HCT116 (cell line): ENCODE results near the gene HEMK1. TPM values are rescaled to one million over a fixed set of nuclear protein-coding genes. Genes with fewer than 3 reads are reported as not detected.

Experiments used
- ATAC-seq: fragments of 200-7000 bp; cut with Tn5 transposase; 2 replicates; pipeline ENCODE4 v1.9.1; 2020; ENCODE audit warnings: mild to moderate bottlenecking, moderate library complexity
- BruUV-seq: library from RNA; stranded (reverse); fragments of 400-500 nt; replicated peaks from 2 replicates; lab custom pipeline; 2021; lab: Mats Ljungman, UMichigan
- CTCF ChIA-PET: fragments of 300-600 bp; sonication (Branson Sonifier 250); formaldehyde crosslinking; loops from one replicate; lab custom pipeline; 2021; ENCODE audit warnings: antibody characterized with exemption; lab: Charles Lee
- POLR2A ChIA-PET: fragments of 300-600, 350-600 bp; sonication (Branson Sonifier 250); formaldehyde crosslinking; loops from one replicate; lab custom pipeline; 2021; ENCODE audit warnings: antibody characterized with exemption; lab: Charles Lee
- RAD21 ChIA-PET, 2 experiments: fragments of 300-600 bp; sonication (Branson Sonifier 250); formaldehyde crosslinking; loops; one replicate each; lab custom pipeline; 2023; ENCODE audit warnings: low total read pairs in 2 of 2; ENCODE audit not compliant: uncharacterized antibody in 2 of 2, unreplicated experiment in 2 of 2, low non-redundant PET in 1 of 2; lab: Charles Lee
- DNase-seq: peaks from one replicate; pipeline ENCODE4 v3.0.0-alpha.2; 2010; ENCODE audit warnings: low read depth, low spot score
- H2AFZ ChIP-seq: fragments of 200-600 bp; shearing (Covaris generic), sonication (generic); 2 replicates; pipeline ENCODE4 v1.6.1; 2017; ENCODE audit warnings: low read depth, mixed run types, mixed read lengths, antibody characterized with exemption, low read length; ENCODE audit not compliant: poor library complexity, severe bottlenecking
- H3K27ac ChIP-seq: 2 replicates; pipeline ENCODE4 v1.5.1; 2012; ENCODE audit warnings: low read depth, low read length
- H3K27me3 ChIP-seq: fragments of 200-600 bp; sonication (generic); 2 replicates; pipeline ENCODE4 v1.6.1; 2016; ENCODE audit warnings: mixed run types, low read length, mixed read lengths; ENCODE audit not compliant: insufficient read depth
- H3K36me3 ChIP-seq, 2 experiments: fragments of 200-500 bp in 1 of 2; fragments of 200-600 bp in 1 of 2; sonication (Bioruptor generic) in 1 of 2; sonication (generic) in 1 of 2; 2 replicates each; pipeline versions ENCODE4 v1.5.1 to v1.6.1; 2014 to 2016; ENCODE audit warnings: low read length in 2 of 2, inconsistent platforms in 1 of 2, mixed read lengths in 1 of 2, mixed run types in 1 of 2; ENCODE audit not compliant: insufficient read depth in 2 of 2, control insufficient read depth in 1 of 2
- H3K4me1 ChIP-seq, 2 experiments: fragments of 200-600 bp in 1 of 2; sonication (generic) in 1 of 2; 2 replicates each; pipeline versions ENCODE4 v1.5.1 to v1.6.1; 2012 to 2017; ENCODE audit warnings: low read length in 2 of 2, inconsistent platforms in 1 of 2, mild to moderate bottlenecking in 1 of 2, mixed read lengths in 1 of 2, mixed run types in 1 of 2, moderate library complexity in 1 of 2; ENCODE audit not compliant: insufficient read depth in 2 of 2, control insufficient read depth in 1 of 2
- H3K4me2 ChIP-seq: fragments of 200-600 bp; sonication (generic); 2 replicates; pipeline ENCODE4 v1.6.1; 2017; ENCODE audit warnings: mixed run types, low read length, mixed read lengths
- H3K4me3 ChIP-seq, 2 experiments: fragments of 200-600 bp in 1 of 2; sonication (generic) in 1 of 2; replicated peaks in 1 of 2; 2 replicates each; pipeline ENCODE4 v1.5.1; 2011 to 2016; ENCODE audit warnings: low read length in 2 of 2, control low read depth in 1 of 2, low read depth in 1 of 2, mild to moderate bottlenecking in 1 of 2, mixed read lengths in 1 of 2, mixed run types in 1 of 2
- H3K79me2 ChIP-seq: fragments of 200-600 bp; sonication (generic); 2 replicates; pipeline ENCODE4 v1.6.1; 2017; ENCODE audit warnings: mild to moderate bottlenecking, mixed run types, low read length, moderate library complexity, mixed read lengths; ENCODE audit not compliant: insufficient read depth
- H3K9ac ChIP-seq: fragments of 200-600 bp; sonication (generic); 2 replicates; pipeline ENCODE4 v1.6.1; 2016; ENCODE audit warnings: low read length, mixed read lengths
- H3K9me2 ChIP-seq: fragments of 200-600 bp; sonication (generic), shearing (Covaris generic); 2 replicates; pipeline ENCODE4 v1.6.1; 2017; ENCODE audit warnings: mixed run types, mild to moderate bottlenecking, moderate library complexity; ENCODE audit not compliant: insufficient read depth
- H3K9me3 ChIP-seq, 2 experiments: fragments of 200-500 bp in 1 of 2; fragments of 200-600 bp in 1 of 2; sonication (Bioruptor generic) in 1 of 2; sonication (generic) in 1 of 2; 2 replicates each; pipeline ENCODE4 v1.6.1; 2014 to 2017; ENCODE audit warnings: low read length in 2 of 2, mixed read lengths in 2 of 2, inconsistent platforms in 1 of 2, low read depth in 1 of 2, mild to moderate bottlenecking in 1 of 2, mixed run types in 1 of 2, moderate library complexity in 1 of 2; ENCODE audit not compliant: control insufficient read depth in 1 of 2, insufficient read depth in 1 of 2
- H4K20me1 ChIP-seq: fragments of 200-600 bp; sonication (generic), shearing (Covaris generic); 2 replicates; pipeline ENCODE4 v1.6.1; 2017; ENCODE audit warnings: mixed run types, mild to moderate bottlenecking, moderate library complexity; ENCODE audit not compliant: insufficient read depth
- CEBPB ChIP-seq: IDR thresholded peaks from 2 replicates; pipeline ENCODE4 v1.6.1; 2012; ENCODE audit warnings: low read depth
- EGR1 ChIP-seq: IDR thresholded peaks from 2 replicates; pipeline ENCODE4 v1.6.1; 2012; ENCODE audit warnings: low read depth
- ELF1 ChIP-seq: IDR thresholded peaks from 2 replicates; pipeline ENCODE4 v1.6.1; 2012; ENCODE audit warnings: low read depth, borderline replicate concordance
- EZH2phosphoT487 ChIP-seq: fragments of 200-600 bp; IDR thresholded peaks from 2 replicates; pipeline ENCODE4 v1.6.1; 2018; ENCODE audit warnings: antibody characterized with exemption, borderline replicate concordance
- FOSL1 ChIP-seq: IDR thresholded peaks from 2 replicates; pipeline ENCODE4 v1.6.1; 2012; ENCODE audit warnings: low read depth
- POLR2A ChIP-seq: IDR thresholded peaks from 2 replicates; pipeline ENCODE4 v1.7.0; 2011; ENCODE audit warnings: borderline replicate concordance; ENCODE audit not compliant: insufficient read depth, insufficient read length; ENCODE audit errors: extremely low read depth
- POLR2AphosphoS5 ChIP-seq: IDR thresholded peaks from 2 replicates; pipeline ENCODE4 v1.6.1; 2011; ENCODE audit warnings: mild to moderate bottlenecking, low read depth, low read length, moderate library complexity
- SIN3A ChIP-seq: IDR thresholded peaks from 2 replicates; pipeline ENCODE4 v1.6.1; 2012; ENCODE audit warnings: low read depth
- SP1 ChIP-seq: IDR thresholded peaks from 2 replicates; pipeline ENCODE4 v1.6.1; 2012; ENCODE audit warnings: low read depth
- SRF ChIP-seq: IDR thresholded peaks from 2 replicates; pipeline ENCODE4 v1.6.1; 2012; ENCODE audit warnings: low read depth
- TCF7L2 ChIP-seq: IDR thresholded peaks from 2 replicates; pipeline ENCODE4 v1.7.0; 2011; ENCODE audit warnings: borderline replicate concordance, inconsistent platforms; ENCODE audit not compliant: insufficient read depth, insufficient read length; ENCODE audit errors: extremely low read depth
- YY1 ChIP-seq: IDR thresholded peaks from 2 replicates; pipeline ENCODE4 v1.6.1; 2011; ENCODE audit warnings: low read length, low read depth, moderate library complexity, mild to moderate bottlenecking; ENCODE audit not compliant: insufficient replicate concordance; ENCODE audit errors: extremely low read depth
- ZNF274 ChIP-seq: fragments of 200-500 bp; sonication (Bioruptor generic); IDR thresholded peaks from 2 replicates; pipeline ENCODE4 v1.6.1; 2014; ENCODE audit warnings: mild to moderate bottlenecking, low read depth, low read length, inconsistent platforms
- intact Hi-C: fragments of 100-400 bp; cut with micrococcal nuclease; formaldehyde crosslinking; loops from 2 replicates; pipeline ENCODE4 v1.10.0; 2022
- total RNA-seq: library from RNA; stranded (reverse); gene quantifications from one replicate; pipeline ENCODE4 v1.2.1, GENCODE V29; 2021; ENCODE audit not compliant: unreplicated experiment
- TF ChIP-seq, protein P1 (sequence below): IDR thresholded peaks from 2 replicates; pipeline ENCODE4 v1.6.1; 2012
- TF ChIP-seq, protein P2 (sequence below), 3 experiments: fragments of 200-600 bp in 1 of 3; sonication (generic) in 1 of 3; IDR thresholded peaks in 2 of 3; conservative IDR thresholded peaks in 1 of 3; 2 replicates each; pipeline ENCODE4 v1.5.1; 2012 to 2017; ENCODE audit warnings: low read depth in 2 of 3, low read length in 2 of 3, antibody characterized with exemption in 1 of 3, borderline replicate concordance in 1 of 3, control low read depth in 1 of 3, mild to moderate bottlenecking in 1 of 3, mixed read lengths in 1 of 3, mixed run types in 1 of 3, moderate library complexity in 1 of 3; ENCODE audit not compliant: insufficient read depth in 1 of 3
- TF ChIP-seq, protein P3 (sequence below): IDR thresholded peaks from 2 replicates; pipeline ENCODE4 v1.6.1; 2012

Gene HEMK1
- total RNA-seq, 1 experiment from 2014 or later = 20.5 TPM

DNA sequence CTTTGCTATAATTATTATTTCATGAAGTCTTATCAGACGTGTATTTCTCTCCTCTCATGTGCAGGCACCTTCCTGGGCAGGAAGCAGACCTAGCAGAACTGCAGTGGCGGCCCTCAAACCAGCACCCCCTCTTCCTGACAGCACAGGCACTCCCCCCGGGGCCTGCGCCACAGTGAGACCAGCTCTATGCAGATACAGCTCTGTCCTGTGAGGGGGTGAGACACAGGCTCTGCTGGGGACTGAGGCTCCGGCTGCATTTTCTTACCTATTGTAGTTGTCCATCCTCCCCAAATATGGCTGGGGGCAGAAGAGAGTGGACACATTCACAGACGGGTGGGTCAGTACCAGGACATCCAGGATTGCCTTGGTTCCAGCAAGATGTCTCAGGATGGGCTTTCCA is 37.3 kb downstream of the HEMK1 start:
- H3K27ac ChIP-seq = no peak overlapping the region
- H3K27me3 ChIP-seq = no peaks in the 10 kb centered on the region
- TF ChIP-seq, protein P1, sequence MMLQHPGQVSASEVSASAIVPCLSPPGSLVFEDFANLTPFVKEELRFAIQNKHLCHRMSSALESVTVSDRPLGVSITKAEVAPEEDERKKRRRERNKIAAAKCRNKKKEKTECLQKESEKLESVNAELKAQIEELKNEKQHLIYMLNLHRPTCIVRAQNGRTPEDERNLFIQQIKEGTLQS = no peak
- no peak for TF ChIP-seq SP1
- no peak for TF ChIP-seq POLR2A
- TF ChIP-seq, protein P2, sequence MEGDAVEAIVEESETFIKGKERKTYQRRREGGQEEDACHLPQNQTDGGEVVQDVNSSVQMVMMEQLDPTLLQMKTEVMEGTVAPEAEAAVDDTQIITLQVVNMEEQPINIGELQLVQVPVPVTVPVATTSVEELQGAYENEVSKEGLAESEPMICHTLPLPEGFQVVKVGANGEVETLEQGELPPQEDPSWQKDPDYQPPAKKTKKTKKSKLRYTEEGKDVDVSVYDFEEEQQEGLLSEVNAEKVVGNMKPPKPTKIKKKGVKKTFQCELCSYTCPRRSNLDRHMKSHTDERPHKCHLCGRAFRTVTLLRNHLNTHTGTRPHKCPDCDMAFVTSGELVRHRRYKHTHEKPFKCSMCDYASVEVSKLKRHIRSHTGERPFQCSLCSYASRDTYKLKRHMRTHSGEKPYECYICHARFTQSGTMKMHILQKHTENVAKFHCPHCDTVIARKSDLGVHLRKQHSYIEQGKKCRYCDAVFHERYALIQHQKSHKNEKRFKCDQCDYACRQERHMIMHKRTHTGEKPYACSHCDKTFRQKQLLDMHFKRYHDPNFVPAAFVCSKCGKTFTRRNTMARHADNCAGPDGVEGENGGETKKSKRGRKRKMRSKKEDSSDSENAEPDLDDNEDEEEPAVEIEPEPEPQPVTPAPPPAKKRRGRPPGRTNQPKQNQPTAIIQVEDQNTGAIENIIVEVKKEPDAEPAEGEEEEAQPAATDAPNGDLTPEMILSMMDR (IDR thresholded peaks at IDR 0.05 in 2 of 3, conservative IDR thresholded peaks at IDR 0.05 in 1 of 3; ENCODE audit: borderline replicate concordance in 1 of 3, insufficient read depth in 1 of 3, low read depth in 2 of 3, low read length in 2 of 3) = no peak
- TF ChIP-seq ELF1 = no peak
- TF ChIP-seq EGR1 = no peak
- no peak for TF ChIP-seq TCF7L2
- TF ChIP-seq SRF = no peak
- TF ChIP-seq CEBPB = no peak
- TF ChIP-seq YY1 = no peak
- TF ChIP-seq EZH2phosphoT487 = no peak
- TF ChIP-seq SIN3A = no peak
- no peak for TF ChIP-seq POLR2AphosphoS5
- TF ChIP-seq FOSL1 = no peak
- TF ChIP-seq, protein P3, sequence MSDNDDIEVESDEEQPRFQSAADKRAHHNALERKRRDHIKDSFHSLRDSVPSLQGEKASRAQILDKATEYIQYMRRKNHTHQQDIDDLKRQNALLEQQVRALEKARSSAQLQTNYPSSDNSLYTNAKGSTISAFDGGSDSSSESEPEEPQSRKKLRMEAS = no peak
- TF ChIP-seq ZNF274 = no peak
- ChIA-PET RAD21 (no interaction called here), CTCF (no interaction called here), POLR2A (no interaction called here)
- H3K4me1 ChIP-seq = peaks cover 27 to 34% of the 10 kb centered on the region in 2 experiments
- H3K36me3 ChIP-seq = 0 out of 4 replicates have a peak, but pooled peaks cover 0 to 5% of the 10 kb centered on the region in 2 experiments
- no peaks in the 10 kb centered on the region for H4K20me1 ChIP-seq
- H3K4me2 ChIP-seq = no peak overlapping the region
- H3K4me3 ChIP-seq = no peak overlapping the region
- intact Hi-C loops = no loop called here
- ATAC-seq = no peak
- BruUV-seq = no TSS peak
- H3K9me3 ChIP-seq = no peaks in the 10 kb centered on the region
- no peaks in the 10 kb centered on the region for H3K9me2 ChIP-seq
- DNase-seq = no peak
- H3K79me2 ChIP-seq = no peaks in the 10 kb centered on the region; the same call in 1 of the 2 replicates
- no peak overlapping the region for H2AFZ ChIP-seq
- no peak overlapping the region for H3K9ac ChIP-seq
